ENCODE data around the gene DHCR7.

Gene DHCR7

GRCh38 chr11:71456831-71457230, 8.6 kb upstream of the DHCR7 start:
- DNase-seq (ENCODE audit: low read depth in 2 of 2): no peak

- DNase-seq (ENCODE audit: low read depth in 2 of 2): no peak
These were observed 8.1 kb upstream of the DHCR7 start for GRCh38 chr11:71456294-71456693.

- no peak for DNase-seq (ENCODE audit: low read depth in 2 of 2)
These were observed 6.4 kb upstream of the DHCR7 start for GRCh38 chr11:71454470-71455113.

GRCh38 chr11:71453918-71454304, 5.7 kb upstream of the DHCR7 start:
- DNase-seq (ENCODE audit: low read depth in 2 of 2): no peak

GRCh38 chr11:71453037-71453917, 5.1 kb upstream of the DHCR7 start, which contains the start of gene NADSYN1:
TSS of gene NADSYN1 (plus strand) at chr11:71453203. CDS start at chr11:71453297, 94 bp downstream.
- DNase-seq (ENCODE audit: low read depth in 2 of 2): peak; percentile 87 to 88

- no peak for DNase-seq (ENCODE audit: low read depth in 2 of 2)
These were observed 4.2 kb upstream of the DHCR7 start for GRCh38 chr11:71452199-71453036.

GRCh38 chr11:71451596-71452198, 3.5 kb upstream of the DHCR7 start:
- DNase-seq (ENCODE audit: low read depth in 2 of 2): no peak

GRCh38 chr11:71450939-71451338, 2.7 kb upstream of the DHCR7 start:
- DNase-seq (ENCODE audit: low read depth in 2 of 2): no peak

- no peak for DNase-seq (ENCODE audit: low read depth in 2 of 2)
These were observed 2.3 kb upstream of the DHCR7 start for GRCh38 chr11:71450507-71450906.

GRCh38 chr11:71449596-71449995, 1.4 kb upstream of the DHCR7 start:
- no peak for DNase-seq (ENCODE audit: low read depth in 2 of 2)

- DNase-seq (ENCODE audit: low read depth in 2 of 2): peak in 1 of 2 donors; percentile 31
These were observed 369 bp downstream of the DHCR7 start for GRCh38 chr11:71447791-71448256.

- no peak for DNase-seq (ENCODE audit: low read depth in 2 of 2)
These were observed 1.1 kb downstream of the DHCR7 start for GRCh38 chr11:71446942-71447688.

GRCh38 chr11:71446150-71446549, 2.0 kb downstream of the DHCR7 start:
- no peak for DNase-seq (ENCODE audit: low read depth in 2 of 2)

GRCh38 chr11:71444811-71445210, 3.4 kb downstream of the DHCR7 start:
- no peak for DNase-seq (ENCODE audit: low read depth in 2 of 2)

GRCh38 chr11:71443736-71444445, 4.3 kb downstream of the DHCR7 start:
- DNase-seq (ENCODE audit: low read depth in 2 of 2): no peak

GRCh38 chr11:71442880-71443279, 5.3 kb downstream of the DHCR7 start:
- no peak for DNase-seq (ENCODE audit: low read depth in 2 of 2)

GRCh38 chr11:71442123-71442522, 6.1 kb downstream of the DHCR7 start:
- DNase-seq (ENCODE audit: low read depth in 2 of 2): no peak

- no peak for DNase-seq (ENCODE audit: low read depth in 2 of 2)
These were observed 6.9 kb downstream of the DHCR7 start for GRCh38 chr11:71441251-71441650.

- DNase-seq (ENCODE audit: low read depth in 2 of 2): no peak
These were observed 8.0 kb downstream of the DHCR7 start for GRCh38 chr11:71440021-71440755.

- DNase-seq (ENCODE audit: low read depth in 2 of 2): no peak
These were observed 9.5 kb downstream of the DHCR7 start for GRCh38 chr11:71438650-71439049.

Measured in stimulated activated CD8-positive, alpha-beta memory T cell treated with anti-CD3 and anti-CD28 coated beads, Interleukin-15, amount 100 ng/mL, for 4 hours (primary cell).